NCI-H2081 treated with DMSO at 0.1 percent for 48 hours (cell line): ENCODE results near the gene PDE4B.
"Not testable (repeated sequence)": the region's sequence is repeated elsewhere in the genome, so short reads cannot be mapped to it uniquely, and the experiment has no call there.

Experiments used
- DNase-seq: peaks from one replicate; lab custom pipeline; 2025; lab: John Stamatoyannopoulos, UW

The PDE4B gene

DNA sequence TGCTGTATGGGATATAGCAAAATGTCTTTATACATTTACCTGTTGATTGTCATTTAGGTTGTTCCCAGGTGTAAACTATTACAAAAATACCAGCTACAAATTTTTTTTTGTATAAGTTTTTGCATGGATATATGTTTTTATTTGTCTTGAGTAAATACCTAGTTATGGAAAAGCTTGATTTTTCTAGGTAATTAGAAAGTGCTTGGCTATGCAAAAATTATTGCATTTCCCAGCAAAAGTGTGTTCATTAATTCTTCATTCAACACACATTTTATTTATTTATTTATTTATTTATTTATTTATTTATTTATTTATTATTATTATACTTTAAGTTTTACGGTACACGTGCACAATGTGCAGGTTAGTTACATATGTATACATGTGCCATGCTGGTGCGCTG lies 22.1 kb downstream of the PDE4B start:
- no peak for DNase-seq

DNA sequence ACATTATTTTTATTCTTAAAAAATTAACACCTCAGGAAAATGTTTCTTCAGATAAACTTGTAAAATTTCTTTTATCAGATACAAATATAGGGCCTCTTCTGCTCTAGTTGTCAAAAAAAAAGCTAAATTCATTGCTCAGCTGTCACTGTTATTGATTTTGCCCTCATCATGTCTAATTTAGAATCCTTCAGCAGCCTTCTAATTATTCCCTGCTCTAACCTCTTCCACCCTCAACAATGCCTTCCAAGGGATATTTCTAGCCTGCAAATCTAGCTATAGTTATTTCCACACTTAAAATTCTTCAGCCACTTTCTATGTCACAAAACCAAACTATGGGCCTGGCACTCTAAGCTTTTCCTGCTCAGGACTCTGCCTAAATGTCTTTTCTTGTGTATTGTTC lies 25.2 kb downstream of the PDE4B start:
- DNase-seq: no peak

DNA sequence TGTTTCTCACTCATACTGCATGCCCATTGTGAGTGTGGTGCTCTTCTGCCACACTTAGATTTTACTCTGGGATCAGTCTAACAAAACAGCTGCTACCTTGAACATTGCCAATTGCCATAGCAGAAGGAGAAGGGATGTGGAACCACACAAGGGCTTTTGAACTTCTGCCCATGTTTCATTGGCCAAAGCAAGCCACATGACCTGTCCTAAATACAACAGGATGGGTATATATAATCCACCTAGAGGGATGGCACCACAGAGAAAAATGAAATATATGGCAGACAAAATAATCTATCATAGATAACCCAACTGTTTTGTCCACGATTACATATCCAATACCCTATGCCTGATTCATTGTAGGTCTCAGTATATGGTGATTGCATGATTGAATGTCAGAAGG lies 26.3 kb downstream of the PDE4B start:
- DNase-seq: no peak

DNA sequence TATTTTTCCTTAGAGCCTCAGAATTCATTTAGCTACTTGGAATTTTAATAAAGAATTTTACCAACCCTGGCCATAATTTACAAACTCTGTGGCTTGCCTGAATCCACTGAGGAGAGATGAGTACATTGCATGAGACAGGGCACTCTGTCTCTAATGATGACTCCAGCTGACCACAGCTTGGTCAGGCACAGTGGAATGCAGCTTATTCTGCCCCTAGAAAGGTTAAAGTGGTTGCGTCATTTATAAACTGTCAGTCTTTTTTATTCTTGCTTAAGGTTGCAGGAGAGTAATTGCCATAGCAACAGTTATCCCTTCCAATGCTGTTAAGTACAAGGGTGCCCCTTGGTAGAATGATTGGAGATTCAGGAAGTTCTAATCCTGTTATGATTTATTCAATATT lies 28.3 kb downstream of the PDE4B start:
- no peak for DNase-seq

DNA sequence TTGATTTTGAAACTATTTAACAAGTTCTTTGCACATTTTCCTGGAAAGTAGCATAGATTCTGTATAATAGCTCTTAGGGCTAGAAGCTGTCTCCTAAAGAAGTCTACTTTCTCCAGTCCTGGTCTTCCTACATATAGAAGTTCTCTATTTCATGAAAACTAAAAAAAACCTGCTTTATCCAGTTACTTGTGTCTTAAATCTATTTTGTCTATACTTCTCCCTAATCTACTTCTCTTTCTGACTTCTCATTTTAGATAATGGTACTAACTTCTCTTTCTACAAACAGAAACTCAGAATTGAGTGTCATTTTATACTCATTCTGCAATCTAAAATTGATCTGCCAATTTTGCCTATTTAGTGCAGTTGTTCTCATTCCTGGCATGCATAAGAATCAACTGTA lies 28.7 kb downstream of the PDE4B start:
- no peak for DNase-seq

DNA sequence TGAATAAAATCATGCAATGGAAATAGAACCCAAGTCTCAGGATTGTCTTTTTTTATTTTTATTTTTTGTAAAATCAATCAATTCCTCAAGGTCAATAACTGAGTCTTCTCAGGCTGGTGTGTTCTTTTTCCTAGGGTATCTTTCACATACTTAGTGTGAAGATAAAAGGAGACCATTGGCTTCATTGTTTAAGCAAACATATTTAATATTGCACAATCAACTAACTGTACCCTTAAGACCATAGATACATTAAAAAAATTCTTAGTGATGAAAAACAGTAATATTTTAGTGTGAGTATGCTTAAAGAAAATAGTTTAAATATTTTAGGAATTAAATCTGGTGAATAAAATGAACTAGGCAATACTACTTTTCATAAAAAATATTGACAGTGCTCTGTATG lies 31.4 kb downstream of the PDE4B start:
- no peak for DNase-seq

DNA sequence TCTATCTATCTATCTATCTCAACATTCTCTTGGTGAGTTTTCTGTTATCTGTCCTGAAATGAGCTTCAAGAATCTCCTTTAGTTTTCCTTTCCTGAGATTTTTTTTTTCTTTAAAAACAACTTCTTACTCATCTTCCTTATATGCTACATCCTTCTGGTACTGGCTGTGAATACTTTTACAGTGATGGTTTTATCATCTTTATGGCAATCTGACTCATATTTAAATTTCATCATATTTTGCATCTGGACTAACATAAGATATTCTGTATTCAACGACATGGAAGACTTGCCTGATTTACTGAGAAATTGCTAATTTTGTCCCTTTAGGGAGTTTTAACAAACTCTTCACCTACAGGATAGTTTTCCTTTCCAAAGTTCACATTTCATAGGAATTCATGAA lies 33.0 kb downstream of the PDE4B start:
- no peak for DNase-seq

DNA sequence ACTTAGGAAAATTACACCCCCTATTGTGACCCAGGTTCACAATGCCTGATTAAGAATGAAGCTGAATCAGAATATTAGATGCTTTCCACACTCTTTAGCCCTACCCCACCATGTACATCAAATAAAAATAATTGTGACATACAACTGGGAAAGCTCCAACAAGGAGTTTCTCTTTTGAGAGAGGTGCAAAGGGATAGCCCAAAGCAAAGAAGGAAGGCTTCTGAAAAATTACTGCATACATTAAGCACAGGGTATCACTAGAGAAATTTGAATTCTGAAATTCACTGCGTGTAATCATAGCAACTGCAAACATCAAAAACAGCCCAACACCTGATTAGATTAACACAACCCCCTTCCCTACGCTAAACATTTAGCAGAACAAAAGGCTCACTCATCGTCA lies 34.1 kb downstream of the PDE4B start:
- DNase-seq: no peak

DNA sequence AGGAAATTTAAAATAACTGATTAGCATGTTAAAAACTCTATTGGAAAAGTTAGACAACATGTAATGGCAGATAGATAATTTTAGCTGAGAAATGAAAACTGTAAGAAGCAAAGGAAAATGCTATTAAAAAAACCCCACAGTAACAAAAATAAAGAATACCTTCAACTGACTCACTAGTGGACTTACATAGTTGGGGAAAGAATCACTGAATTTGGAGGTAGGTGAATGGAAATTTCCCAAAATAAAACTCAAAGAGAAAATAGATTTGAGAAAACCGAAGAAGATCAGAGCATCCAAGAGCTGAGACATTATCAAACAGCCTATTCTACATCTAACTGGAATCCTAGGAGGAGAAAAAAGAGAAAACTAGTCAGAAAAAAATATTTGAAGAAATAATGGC lies 34.7 kb downstream of the PDE4B start:
- DNase-seq: no peak

DNA sequence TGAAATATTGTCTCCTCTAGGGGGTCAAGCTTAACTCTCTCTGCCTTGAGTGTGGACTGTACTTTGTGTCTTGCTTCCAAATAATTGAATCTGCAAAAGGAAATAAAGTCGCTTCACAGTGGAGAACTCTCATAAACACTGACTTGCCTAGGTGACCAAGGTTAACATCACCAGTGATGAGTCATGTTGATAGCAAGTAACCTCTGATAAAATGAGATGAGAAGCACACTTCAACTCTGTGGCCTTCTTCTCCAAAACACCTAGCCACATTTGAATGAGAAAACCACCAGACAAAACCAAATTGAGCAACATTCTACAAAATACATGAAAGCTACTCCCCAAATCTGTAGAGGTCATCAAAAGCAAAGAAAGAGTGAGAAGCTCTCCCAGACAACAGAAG lies 37.6 kb downstream of the PDE4B start:
- no peak for DNase-seq

DNA sequence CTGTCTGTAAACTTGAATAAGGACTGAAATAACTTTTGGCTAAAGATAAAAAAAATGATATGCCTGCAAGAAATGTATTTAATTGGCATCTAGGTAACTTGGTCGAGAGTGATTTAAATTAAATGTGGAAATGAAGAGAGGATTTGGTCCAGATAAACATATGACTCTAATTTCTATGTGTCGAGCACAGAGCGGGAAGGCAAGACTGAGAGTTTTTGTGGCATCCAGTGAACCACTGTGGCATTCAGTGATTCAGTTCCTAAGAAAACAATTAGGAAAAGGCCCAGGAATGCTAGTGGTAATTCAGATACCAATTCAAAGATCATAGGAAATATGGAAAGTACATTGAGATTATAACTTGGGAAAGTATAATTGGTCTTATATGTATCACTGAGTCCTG lies 39.6 kb downstream of the PDE4B start:
- DNase-seq: no peak

DNA sequence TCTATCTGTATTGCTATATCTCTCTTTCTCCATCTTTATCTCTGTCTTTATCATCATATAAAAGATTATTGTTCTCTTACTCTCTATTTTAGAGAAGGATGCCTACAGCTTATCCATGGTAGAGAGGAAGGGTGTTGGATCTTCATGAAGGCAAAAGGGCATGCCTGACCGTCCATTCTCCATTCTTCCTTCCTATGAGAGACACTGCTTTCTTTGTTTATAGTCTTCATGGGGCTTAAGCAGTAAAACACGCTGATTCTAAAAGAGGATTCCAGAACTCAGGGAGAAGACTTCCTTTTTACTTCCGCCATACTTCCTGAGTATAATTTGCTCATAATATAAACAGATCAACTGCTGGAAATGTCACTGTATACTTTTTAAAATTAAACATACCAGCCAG lies 44.0 kb downstream of the PDE4B start:
- DNase-seq: no peak

DNA sequence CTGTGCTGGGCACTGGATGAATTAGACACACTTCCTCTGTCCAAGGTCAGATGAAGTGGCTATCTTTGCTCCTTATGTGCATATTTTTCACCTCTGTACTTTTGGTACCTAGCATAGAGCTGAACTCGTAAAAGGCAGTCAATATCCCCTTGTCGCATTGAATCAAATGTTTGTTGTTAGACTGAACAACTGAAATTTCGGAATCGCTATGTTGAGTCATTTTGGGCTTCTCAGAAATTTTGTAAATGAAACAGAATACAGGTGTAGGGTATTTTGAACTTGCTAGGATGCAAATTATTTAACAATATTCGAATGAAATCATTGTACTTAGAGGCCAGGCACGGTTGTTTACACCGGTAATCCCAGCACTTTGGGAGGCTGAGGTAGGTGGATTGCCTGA lies 48.0 kb downstream of the PDE4B start:
- DNase-seq: no peak

DNA sequence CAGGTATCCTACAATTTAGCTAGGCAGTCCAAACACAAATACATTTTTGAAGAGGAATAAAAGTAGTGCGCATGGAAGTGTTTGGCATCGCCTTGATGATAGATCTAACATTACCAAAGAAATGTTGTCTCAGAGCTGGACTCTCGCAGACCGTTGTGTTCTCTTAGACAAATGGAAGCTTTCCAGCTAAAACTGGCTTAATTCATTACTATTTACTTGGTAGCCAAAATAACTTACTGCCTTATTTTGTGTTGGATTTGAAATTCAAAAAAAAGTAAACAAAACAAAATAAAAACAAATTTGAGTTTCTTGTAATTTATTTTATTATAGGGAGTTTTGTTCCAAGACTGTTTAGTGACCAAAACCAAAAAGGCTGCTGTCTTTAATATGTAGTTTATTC lies 51.6 kb downstream of the PDE4B start:
- DNase-seq: no peak

DNA sequence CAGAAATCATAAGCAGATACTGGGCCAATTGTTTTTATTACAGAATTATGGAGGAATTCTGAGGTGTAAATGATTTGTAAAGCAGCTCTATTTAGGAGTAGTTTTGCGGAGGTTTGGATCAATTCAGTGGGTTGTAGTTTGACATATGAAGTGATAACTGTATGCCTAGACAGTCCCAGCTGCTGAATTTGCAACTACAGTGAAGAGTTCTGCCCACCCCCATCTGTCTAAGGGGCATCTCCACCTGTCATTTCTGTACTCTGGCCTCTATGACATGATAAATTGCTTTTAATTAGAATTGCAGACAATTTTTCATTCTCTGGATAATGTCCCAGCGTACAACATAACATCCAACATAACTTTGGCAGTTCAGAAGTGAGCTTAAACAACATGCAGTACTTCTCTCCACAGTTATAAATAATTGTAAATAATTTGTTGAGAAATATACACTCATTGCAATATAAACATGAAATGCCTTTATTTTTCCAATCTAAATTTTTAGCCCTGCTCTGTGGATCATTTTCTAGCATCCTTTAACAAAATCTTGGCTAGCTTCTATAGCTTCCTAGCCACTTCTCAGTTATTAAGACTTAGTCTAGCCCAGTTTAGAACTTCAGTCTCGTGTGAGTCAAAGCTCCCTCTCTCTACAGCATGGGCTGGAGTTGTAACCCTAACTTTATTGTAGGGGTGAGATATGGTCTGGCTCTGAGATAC lies 52.3 kb downstream of the PDE4B start:
- DNase-seq: no peak

DNA sequence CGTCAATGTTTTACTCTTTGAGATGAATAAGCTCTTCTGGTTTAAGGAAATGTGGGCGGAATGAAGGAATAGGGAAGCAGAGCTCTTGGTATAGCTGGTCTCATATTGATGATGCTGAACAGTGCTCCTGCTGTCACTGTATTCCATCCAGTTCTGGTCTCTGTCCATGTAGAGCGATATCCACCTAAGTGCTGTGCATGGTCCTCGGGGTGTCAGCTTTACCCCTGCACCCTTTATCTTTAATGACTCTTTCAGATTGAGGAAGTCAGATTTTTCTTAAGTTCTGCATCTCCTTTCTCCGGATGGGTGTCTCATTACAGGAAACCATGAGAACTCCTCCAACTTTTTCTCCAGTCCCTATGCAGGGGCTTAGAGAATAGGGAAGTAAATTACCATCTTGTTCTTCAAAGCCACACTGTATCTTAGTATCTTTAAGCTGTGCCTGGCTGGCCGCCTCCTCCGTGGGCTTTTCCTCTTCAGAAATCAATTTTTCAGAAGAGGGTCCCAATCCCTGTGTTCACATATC lies 52.9 kb downstream of the PDE4B start:
- DNase-seq: no peak

DNA sequence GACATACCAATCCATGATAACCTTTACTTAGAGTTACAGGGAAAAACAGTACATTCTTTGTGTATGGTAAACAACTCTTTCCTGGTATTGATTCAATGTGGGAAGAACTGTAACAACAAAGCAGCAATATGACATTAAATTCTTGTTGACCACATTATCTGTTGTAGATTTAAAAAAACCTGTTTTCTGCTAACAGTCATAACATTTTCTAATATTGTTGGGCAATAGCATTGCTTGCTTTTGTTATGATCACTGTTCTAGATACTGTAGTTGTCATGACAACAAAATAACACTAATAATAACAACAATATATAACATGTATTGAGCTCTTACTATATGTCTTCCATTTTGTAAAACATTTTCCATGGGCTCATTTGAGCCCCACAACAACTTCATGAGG lies 54.2 kb downstream of the PDE4B start:
- DNase-seq: no peak

DNA sequence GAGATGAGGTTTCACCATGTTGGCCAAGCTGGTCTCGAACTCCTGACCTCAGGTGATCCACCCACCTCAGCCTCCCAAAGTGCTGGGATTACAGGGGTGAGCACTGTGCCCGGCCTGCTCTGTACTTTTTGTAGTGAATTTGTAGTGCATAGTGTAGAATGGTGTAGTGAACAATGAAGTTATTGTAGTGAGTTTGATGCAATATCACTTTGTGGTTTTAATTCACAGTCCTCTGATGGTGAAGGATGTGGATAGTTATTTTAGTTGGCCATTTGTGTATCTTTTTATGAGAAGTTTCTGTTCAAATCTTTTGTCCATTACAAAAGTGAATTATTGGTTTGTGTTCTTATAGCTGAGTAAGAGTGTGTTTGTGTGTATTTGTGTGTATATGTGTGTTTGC lies 57.6 kb downstream of the PDE4B start:
- DNase-seq: no peak

DNA sequence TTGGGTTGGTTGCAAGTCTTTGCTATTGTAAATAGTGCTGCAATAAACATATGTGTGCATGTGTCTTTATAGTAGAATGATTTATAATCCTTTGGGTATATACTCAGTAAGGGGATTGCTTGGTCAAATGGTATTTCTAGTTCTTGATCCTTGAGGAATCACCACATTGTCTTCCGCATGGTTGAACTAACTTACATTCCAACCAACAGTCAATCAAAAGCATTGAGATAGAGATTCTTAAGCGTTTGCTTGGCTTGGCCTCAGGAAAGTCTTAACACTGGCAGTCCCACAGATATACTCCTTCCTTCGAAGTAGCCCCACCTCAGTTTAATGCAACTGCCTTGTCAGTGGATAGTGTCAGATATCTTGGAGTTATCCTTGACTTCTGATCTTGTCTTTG lies 63.9 kb downstream of the PDE4B start:
- not testable (repeated sequence) for DNase-seq

DNA sequence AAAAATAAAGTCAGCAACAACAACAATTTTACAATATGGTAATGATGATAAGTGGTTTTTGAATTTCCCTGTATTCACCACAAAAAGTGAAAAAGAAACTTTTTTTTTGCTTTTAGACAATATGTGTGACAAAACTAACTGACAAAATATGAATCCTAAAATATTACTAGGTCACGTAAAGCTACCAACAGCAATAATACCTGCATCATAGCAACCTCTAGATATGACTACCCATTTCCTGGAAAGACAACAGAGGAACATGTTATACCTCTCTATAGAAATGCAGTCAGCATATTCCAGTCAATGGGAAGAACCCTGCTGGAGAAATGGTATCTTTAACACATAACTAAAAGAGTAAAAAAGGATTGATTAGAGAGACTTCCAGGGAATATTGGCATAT lies 73.7 kb downstream of the PDE4B start:
- DNase-seq: no peak

DNA sequence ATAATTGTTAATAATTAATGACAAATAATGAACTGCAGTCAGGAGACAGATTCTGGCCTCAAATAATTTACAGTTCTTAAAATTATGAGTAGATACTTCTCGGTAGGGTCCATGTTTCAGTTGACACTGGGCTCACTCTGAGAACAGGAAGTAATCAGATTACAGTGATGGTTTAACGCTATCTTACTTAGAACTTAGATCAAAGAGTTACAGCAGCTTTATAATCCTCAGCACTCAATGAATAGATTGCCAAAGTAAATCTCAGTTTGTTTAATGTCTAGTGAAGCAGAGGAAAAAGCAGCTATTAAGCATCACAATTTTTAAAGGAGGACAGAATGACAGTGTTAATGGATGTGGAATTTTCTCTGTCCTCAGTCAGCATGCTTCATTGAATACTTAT lies 79.6 kb downstream of the PDE4B start:
- DNase-seq: no peak

DNA sequence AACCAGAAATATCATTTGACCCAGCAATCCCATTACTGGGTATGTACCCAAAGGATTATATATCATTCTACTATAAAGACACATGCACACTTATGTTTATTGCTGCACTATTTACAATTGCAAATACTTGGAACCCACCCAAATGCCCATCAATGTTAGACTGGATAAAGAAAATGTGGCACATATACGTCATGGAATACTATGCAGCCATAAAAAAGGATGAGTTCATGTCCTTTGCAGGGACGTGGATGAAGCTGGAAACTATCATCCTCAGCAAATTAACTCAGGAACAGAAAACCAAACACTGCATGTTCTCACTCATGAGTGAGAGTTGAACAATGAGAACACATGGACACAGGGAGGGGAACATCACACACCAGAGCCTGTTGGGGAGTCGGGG lies 85.6 kb downstream of the PDE4B start:
- DNase-seq: not testable (repeated sequence)

DNA sequence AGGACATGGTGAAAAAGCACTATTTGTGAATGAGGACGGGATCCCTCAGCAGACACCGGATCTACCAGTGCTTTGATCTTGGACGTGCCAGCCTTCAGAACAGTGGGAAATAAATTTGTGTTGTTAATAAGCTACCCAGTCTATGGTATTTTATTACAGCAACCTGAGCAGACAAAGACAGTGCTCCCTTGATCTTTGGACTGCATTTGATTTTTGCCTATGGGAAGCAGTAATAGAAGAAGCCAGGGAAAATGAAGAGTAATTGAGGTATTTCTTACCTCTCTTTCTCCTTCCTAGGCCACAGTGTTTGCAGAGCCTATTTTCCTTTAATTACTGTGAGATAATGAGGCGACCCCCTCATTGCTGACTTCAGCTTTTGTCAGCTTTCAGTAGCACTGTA lies 87.9 kb downstream of the PDE4B start:
- DNase-seq: no peak

DNA sequence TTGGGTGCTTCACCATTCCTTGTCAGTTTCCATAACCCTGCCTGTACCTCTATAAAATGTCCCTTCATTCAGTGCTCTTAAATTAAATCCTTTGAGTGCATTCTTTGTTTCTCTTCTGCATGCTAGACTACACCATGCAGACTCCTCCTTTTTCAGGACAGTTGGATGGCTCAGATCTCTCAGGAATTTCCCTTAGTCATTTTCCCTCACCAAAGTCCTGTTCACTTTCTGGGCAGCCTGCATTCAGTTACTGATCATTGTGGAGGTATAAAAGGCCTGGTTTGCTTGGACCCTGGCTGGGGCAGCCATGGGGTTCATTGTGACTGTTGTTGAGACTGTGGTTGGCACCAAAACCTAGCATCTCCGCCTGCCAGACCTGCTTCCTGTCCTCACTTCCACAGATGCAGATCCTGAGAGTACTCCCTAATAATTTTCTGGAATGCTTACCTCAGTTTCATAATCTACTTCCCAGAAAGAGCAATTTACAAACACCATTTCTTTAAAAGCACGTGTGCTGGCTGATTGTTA lies 88.4 kb downstream of the PDE4B start:
- no peak for DNase-seq
